ENCODE data around the gene CDH24. TPM values are rescaled to one million over a fixed set of nuclear protein-coding genes. Genes with fewer than 3 reads are reported as not detected.
"Not testable (repeated sequence)": the region's sequence is repeated elsewhere in the genome, so short reads cannot be mapped to it uniquely, and the experiment has no call there.

CDH24 gene
- total RNA-seq, 1 donor from 2014 or later = 15.0 TPM

- Mint-ChIP-seq H3K4me3 (no peak overlapping the region), H3K27ac (no peak overlapping the region), H3K4me1 (peaks cover 17% of the 10 kb centered on the region), H3K36me3 (no peaks in the 10 kb centered on the region), H3K9me3 (no peaks in the 10 kb centered on the region), H3K27me3 (ENCODE audit: insufficient read depth, low read depth) (no peaks in the 10 kb centered on the region)
- H3K4me2 ChIP-seq = no peak overlapping the region
- peaks cover 22% of the 10 kb centered on the region for H3K4me1 ChIP-seq
- no peak overlapping the region for H3K4me3 ChIP-seq
- no peak overlapping the region for H2AFZ ChIP-seq (replicated peaks)
- H4K20me1 ChIP-seq (ENCODE audit: low read depth) = no peaks in the 10 kb centered on the region
- no peak for DNase-seq (ENCODE audit: low spot score)
- H3K9me3 ChIP-seq (ENCODE audit: low read depth) = no peaks in the 10 kb centered on the region
- TF ChIP-seq EZH2 (IDR thresholded peaks at IDR 0.05) (no peak), CTCF (IDR thresholded peaks at IDR 0.05) (no peak), EZH2phosphoT487 (IDR thresholded peaks at IDR 0.05) (no peak)
- no peaks in the 10 kb centered on the region for H3K36me3 ChIP-seq
- no peaks in the 10 kb centered on the region for H3K27me3 ChIP-seq
- no peak overlapping the region for H3K27ac ChIP-seq
- H3K79me2 ChIP-seq (ENCODE audit: low read depth) = no peaks in the 10 kb centered on the region
- peaks cover 16% of the 10 kb centered on the region for H3F3A ChIP-seq (ENCODE audit: low read depth)
- H3K9ac ChIP-seq = no peak overlapping the region
These were observed 40.2 kb downstream of the CDH24 start for GRCh38 chr14:23017091-23017490.

- TF ChIP-seq EZH2 (IDR thresholded peaks at IDR 0.05) (no peak), CTCF (IDR thresholded peaks at IDR 0.05) (no peak), EZH2phosphoT487 (IDR thresholded peaks at IDR 0.05) (no peak)
- Histone ChIP-seq H3K9ac (no peak overlapping the region), H3K4me2 (no peak overlapping the region), H3K27me3 (no peaks in the 10 kb centered on the region), H3F3A (ENCODE audit: low read depth) (peaks cover 12% of the 10 kb centered on the region), H3K9me3 (ENCODE audit: low read depth) (no peaks in the 10 kb centered on the region), H3K4me3 (no peak overlapping the region), H4K20me1 (ENCODE audit: low read depth) (no peaks in the 10 kb centered on the region), H3K36me3 (no peaks in the 10 kb centered on the region), H3K4me1 (peaks cover 8% of the 10 kb centered on the region), H3K27ac (no peak overlapping the region), H2AFZ (replicated peaks) (no peak overlapping the region), H3K79me2 (ENCODE audit: low read depth) (no peaks in the 10 kb centered on the region)
- no peak overlapping the region for H3K27ac Mint-ChIP-seq
- H3K9me3 Mint-ChIP-seq = no peaks in the 10 kb centered on the region
- no peak overlapping the region for H3K4me3 Mint-ChIP-seq
- no peaks in the 10 kb centered on the region for H3K27me3 Mint-ChIP-seq (ENCODE audit: insufficient read depth, low read depth)
- peaks cover 8% of the 10 kb centered on the region for H3K4me1 Mint-ChIP-seq
- H3K36me3 Mint-ChIP-seq = no peaks in the 10 kb centered on the region
- DNase-seq (ENCODE audit: low spot score) = no peak
These were observed 41.7 kb downstream of the CDH24 start for GRCh38 chr14:23015618-23016017.

GRCh38 chr14:23013749-23014054 lies 43.6 kb downstream of the CDH24 start:
- not testable (repeated sequence) for H3K36me3 Mint-ChIP-seq; H3K4me3 ChIP-seq; H3K79me2 ChIP-seq (ENCODE audit: low read depth); H3K27me3 ChIP-seq; H3K36me3 ChIP-seq; DNase-seq (ENCODE audit: low spot score); H3K27me3 Mint-ChIP-seq (ENCODE audit: insufficient read depth, low read depth); H3K4me2 ChIP-seq; H3K9me3 Mint-ChIP-seq; H3K27ac Mint-ChIP-seq; H3K9me3 ChIP-seq (ENCODE audit: low read depth); H2AFZ ChIP-seq (replicated peaks); H3K9ac ChIP-seq; H4K20me1 ChIP-seq (ENCODE audit: low read depth); H3K27ac ChIP-seq; H3K4me3 Mint-ChIP-seq
- Histone ChIP-seq H3F3A (ENCODE audit: low read depth) (peaks cover 25% of the 10 kb centered on the region), H3K4me1 (peaks cover 10% of the 10 kb centered on the region)
- peaks cover 21% of the 10 kb centered on the region for H3K4me1 Mint-ChIP-seq

GRCh38 chr14:23013054-23013748 lies 44.1 kb downstream of the CDH24 start:
- H3K4me1 Mint-ChIP-seq = peaks cover 24% of the 10 kb centered on the region
- peaks cover 2% of the 10 kb centered on the region for H3K27me3 Mint-ChIP-seq (ENCODE audit: insufficient read depth, low read depth)

More at GRCh38 chr14:23013054-23013748, 44.1 kb downstream of the CDH24 start:
- Mint-ChIP-seq H3K27ac (no peak overlapping the region), H3K4me3 (no peak overlapping the region), H3K36me3 (peaks cover 4% of the 10 kb centered on the region), H3K9me3 (peaks cover 2% of the 10 kb centered on the region)
- Histone ChIP-seq H3K79me2 (ENCODE audit: low read depth) (no peaks in the 10 kb centered on the region), H2AFZ (replicated peaks) (no peak overlapping the region), H3K4me2 (no peak overlapping the region), H4K20me1 (ENCODE audit: low read depth) (no peaks in the 10 kb centered on the region), H3F3A (ENCODE audit: low read depth) (peaks cover 30% of the 10 kb centered on the region), H3K4me1 (peaks cover 9% of the 10 kb centered on the region), H3K27me3 (no peaks in the 10 kb centered on the region), H3K36me3 (no peaks in the 10 kb centered on the region), H3K27ac (no peak overlapping the region), H3K9me3 (ENCODE audit: low read depth) (no peaks in the 10 kb centered on the region), H3K4me3 (no peak overlapping the region), H3K9ac (no peak overlapping the region)
- DNase-seq (ENCODE audit: low spot score) = no peak
- TF ChIP-seq EZH2 (IDR thresholded peaks at IDR 0.05) (no peak), EZH2phosphoT487 (IDR thresholded peaks at IDR 0.05) (no peak), CTCF (IDR thresholded peaks at IDR 0.05) (no peak)
